Measurements from ENCODE around the gene HYAL3.
A peak's percentile ranks its signal among the peaks of the same experiment; 100 is the strongest.

- peak in 1 of 3 donors; percentile 3 for TF ChIP-seq POLR2A (IDR thresholded peaks at IDR 0.05)
- TF ChIP-seq CTCF (IDR thresholded peaks at IDR 0.05): no peak
Observed at GRCh38 chr3:50322115-50322385, 22.8 kb upstream of the HYAL3 start.
